HG02970 (cell line): ENCODE measurements around the gene MRPS7.
A peak's percentile ranks its signal among the peaks of the same experiment; 100 is the strongest.
"Not testable (repeated sequence)": the region's sequence is repeated elsewhere in the genome, so short reads cannot be mapped to it uniquely, and the experiment has no call there.

ENCODE experiments used
- ATAC-seq: cut with Tn5 transposase; IDR thresholded peaks from one replicate; pipeline ENCODE4 v1.9.1; 2021; ENCODE audit warnings: mild to moderate bottlenecking, moderate library complexity, moderate number of reproducible peaks; ENCODE audit not compliant: unreplicated experiment, low FRiP score

Gene MRPS7

DNA sequence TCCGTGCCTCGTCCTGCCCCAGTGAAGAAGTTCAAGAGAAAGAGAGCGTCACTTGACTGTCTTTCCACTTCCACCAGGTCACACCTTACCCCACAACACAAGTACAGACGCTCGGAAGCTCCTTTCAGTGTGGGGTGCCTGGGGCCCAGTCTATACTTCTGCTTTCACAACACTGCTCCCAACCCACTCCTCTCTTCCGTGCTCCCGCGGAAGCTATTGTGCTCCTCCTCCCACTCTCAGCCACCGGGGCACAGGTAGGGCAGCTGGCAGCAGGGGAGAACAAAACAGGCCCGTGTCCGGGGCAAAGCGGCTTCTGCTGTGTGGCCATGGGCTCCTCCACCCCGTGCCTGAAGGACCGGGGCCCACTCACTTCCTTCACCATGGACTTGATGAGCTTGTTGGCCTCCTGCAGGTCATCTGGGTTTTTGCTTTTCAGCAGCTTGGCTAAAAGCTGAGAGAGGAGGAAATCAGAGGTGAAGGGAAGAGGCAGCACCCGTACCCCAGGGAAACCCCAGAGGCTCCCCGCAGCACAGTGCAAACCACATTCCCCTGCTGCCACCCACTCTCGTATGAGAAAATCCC is 19.1 kb upstream of the MRPS7 start:
- ATAC-seq, result no peak

- ATAC-seq, result no peak
These were observed 17.4 kb upstream of the MRPS7 start for GRCh38 chr17:75244133-75244866.

GRCh38 chr17:75245011-75245410 is 16.7 kb upstream of the MRPS7 start:
- no peak for ATAC-seq

DNA sequence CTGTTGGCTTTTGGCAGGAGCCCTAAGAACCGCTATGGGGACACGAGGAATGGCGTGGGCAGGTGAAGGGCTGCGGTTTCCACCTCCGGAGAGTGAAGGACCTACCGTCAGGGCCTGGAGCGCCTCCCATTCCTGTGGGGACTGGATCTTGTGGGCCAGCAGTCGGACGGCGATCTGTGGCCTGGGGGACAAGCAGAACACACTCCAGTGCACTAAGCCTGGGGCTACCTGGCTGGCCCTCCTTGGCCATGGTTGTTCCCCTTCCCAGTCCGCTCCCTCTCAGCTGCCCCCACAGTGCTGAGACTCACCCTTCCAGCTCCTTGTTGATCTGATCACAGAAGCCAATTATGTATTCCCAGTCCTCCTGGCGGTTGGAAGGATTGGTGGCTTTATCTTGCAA is 15.3 kb upstream of the MRPS7 start:
- ATAC-seq, result no peak

- ATAC-seq, result no peak
These were observed 12.1 kb upstream of the MRPS7 start for GRCh38 chr17:75249564-75249963.

DNA sequence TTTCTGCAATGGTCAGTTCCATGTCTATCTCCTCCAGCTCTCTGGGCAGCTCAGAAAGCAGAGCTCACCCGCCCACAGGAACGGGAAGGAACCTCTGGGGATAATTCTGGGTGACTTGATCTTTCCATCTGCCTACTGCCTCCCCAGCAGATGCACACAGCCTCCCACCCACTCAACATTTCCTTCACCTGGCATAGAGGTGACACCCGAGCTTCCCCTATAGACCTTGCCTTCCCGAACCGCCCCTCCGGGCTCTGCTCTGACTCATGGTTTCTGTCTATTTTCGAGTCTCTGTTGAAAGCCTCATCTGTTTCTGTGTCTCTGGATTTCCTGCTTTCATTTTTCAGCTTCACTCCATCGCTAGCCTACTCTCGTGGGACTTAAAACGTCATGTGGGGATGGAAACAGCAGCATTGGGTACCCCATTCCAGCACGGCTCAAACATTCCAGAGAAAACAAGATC is 11.6 kb upstream of the MRPS7 start:
- ATAC-seq, result peak; percentile 55

DNA sequence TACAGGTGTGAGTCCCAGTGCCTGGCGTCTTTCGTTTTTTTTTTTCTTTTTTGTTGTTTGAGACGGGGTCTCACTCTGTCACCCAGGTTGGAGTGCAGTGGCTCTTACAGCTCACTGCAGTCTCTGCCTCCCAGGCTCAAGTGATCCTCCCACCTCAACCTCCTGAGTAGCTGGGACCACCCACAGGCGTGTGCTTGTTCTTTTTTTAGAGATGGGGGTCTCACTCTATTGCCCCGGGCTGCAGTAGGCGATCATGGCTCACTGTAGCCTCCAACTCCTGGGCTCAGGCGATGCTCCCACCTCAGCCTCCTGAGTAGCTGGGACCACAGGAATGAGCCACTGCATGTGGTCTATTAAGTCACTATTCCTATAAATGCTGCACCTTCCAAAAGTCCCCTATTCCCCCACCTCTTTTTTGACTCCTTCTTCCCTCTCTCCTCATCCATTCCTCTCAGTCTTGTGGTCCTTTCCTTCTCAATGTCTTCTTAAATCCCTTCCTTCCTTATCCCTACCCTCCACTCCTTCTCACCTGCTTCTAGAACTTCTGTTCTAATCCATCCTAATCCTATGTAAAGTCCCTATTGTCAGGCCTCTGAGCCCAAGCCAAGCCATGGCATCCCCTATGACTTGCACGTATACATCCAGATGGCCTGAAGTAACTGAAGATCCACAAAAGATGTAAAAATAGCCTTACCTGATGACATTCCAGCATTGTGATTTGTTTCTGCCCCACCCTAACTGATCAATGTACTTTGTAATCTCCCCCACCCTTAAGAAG is 9.5 kb upstream of the MRPS7 start:
- ATAC-seq, result no peak

DNA sequence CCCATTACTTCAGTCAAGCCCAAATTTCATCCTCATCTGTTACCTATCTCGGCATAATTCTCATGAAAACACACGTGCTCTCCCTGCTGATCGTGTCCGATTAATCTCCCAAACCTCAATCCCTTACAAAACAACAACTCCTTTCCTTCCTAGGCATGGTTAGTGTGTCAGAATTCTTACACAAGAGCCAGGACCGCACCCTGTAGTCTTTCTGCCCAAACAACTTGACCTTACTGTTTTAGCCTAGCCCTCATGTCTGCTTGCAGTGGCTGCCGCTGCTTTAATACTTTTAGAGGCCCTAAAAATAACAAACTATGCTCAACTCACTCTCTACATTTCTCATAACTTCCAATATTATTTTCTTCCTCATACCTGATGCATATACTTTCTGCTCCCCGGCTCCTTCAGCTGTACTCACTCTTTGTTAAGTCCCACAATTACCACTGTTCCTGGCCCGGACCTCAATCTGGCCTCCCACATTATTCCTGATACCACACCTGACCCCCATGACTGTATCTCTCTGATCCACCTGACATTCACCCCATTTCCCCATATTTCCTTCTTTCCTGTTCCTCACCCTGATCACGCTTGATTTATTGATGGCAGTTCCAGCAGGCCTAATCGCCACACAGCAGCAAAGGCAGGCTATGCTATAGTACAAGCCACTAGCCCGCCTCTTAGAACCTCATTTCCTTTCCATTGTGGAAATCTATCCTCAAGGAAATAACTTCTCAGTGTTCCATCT is 5.6 kb upstream of the MRPS7 start:
- ATAC-seq, result not testable (repeated sequence)

DNA sequence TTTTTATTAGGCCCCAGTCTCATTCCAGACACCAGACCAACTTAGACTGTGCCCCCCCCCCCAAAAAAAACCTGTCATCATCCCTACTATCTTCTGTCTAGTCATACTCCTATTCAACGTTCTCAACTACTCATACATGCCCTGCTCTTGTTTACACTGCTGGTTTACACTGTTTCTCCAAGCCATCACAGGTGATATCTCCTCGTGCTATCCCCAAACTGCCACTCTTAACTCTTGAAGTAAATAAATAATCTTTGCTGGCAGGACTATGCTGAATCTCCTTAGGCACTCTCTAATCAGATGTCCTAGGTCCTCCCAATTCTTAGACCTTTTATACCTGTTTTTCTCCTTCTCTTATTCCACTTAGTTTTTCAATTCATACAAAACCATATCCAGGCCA is 4.5 kb upstream of the MRPS7 start:
- not testable (repeated sequence) for ATAC-seq

- peak; percentile 24 for ATAC-seq
These were observed 891 bp upstream of the MRPS7 start for GRCh38 chr17:75260641-75261335.

GRCh38 chr17:75262112-75262606 is 480 bp downstream of the MRPS7 start:
- ATAC-seq, result peak; percentile 8

DNA sequence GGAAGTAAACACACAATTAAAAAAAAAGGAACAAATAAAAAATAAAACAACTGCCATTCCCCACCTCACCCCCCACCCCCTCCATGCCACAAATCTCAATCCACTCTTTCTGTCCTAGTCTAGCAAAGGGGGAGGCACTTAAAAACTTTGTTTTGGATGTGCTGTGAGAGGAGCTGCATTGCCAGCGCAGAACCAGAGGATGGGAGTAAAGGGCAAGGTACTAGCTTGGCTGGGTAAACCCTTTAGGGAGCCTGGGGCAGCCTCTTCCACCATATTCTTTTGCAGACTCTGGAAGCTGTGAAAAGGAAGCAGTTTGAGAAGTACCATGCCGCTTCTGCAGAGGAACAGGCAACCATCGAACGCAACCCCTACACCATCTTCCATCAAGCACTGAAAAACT is 1.4 kb downstream of the MRPS7 start:
- ATAC-seq, result no peak

GRCh38 chr17:75265614-75266315 is 4.1 kb downstream of the MRPS7 start:
- ATAC-seq, result no peak

DNA sequence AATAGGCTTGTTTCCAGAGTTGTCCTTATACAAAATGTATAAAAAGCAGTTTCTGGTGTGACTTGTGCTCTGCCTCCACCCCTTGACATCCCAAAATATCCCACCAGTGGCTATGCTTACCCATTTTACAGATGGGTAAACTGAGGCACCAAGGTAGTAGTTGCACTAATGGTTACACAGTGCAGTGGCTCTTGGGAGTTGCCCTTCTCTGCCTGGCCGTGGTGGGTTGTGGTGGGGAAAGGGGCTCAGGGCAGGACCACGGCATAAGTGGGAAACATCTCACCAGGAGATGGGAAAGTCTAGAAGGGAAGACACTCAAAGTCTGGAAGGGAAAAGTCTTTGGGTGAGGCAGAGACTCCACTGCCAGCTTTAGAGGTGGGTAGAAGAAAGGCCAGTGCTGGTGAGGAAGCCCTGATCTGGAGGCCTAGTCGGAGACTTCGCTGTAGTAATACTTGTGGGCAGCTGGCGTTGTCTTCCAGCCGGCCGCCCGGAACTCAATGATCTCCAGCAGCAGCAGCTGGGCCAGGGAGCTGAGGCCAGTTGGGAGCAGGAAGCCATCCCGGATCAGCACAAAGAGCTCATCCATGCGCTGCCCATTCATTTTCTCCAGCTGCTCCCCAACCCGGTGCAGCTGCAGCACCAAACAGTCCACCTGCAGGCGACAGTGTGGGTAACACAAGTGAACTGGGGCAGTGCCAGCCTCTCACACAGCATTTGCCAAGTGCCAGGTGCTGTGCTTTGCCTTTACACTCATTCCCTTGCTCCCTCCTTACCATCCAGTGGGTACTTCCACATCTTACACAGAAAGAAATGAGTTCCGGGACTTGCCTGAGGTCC is 4.9 kb downstream of the MRPS7 start:
- no peak for ATAC-seq

DNA sequence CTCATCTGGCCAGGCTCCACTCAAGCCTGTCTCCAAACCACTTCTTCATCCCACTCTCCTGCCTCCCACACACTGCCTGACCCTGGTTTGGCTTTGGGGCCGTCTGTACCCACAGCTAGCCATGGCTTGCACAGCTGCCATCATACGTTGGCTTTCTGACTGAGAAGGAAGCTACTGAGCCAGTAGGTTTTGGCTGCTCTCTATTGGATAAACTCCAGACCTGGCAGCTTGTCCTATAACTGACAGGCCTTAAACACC is 5.4 kb downstream of the MRPS7 start:
- ATAC-seq, result no peak

- ATAC-seq, result no peak
These were observed 5.9 kb downstream of the MRPS7 start for GRCh38 chr17:75267411-75268232.

GRCh38 chr17:75269844-75270217 is 8.2 kb downstream of the MRPS7 start:
- no peak for ATAC-seq
